ENCODE data around the gene SAMM50. TPM values are rescaled to one million over a fixed set of nuclear protein-coding genes. Genes with fewer than 3 reads are reported as not detected.

SAMM50 gene
- total RNA-seq, 1 experiment from 2014 or later, result 40.8 TPM

- no peak overlapping the region for H3K27ac ChIP-seq (ENCODE audit: low read depth, low read length)
- BruUV-seq (replicated peaks), result no TSS peak
- no peak overlapping the region for H3K4me3 ChIP-seq (replicated peaks in 1 of 2; ENCODE audit: low read depth in 1 of 2, low read length in 2 of 2)
- no peak overlapping the region for H3K9ac ChIP-seq (ENCODE audit: low read length)
- H3K9me3 ChIP-seq (ENCODE audit: control insufficient read depth in 1 of 2, insufficient read depth in 1 of 2, low read depth in 1 of 2, low read length in 2 of 2), result no peaks in the 10 kb centered on the region
- peaks cover 24% of the 10 kb centered on the region; the same call in 1 of the 2 replicates for H3K27me3 ChIP-seq (ENCODE audit: insufficient read depth, low read length)
- ATAC-seq (no peak), DNase-seq (ENCODE audit: low read depth, low spot score) (no peak)
- no peaks in the 10 kb centered on the region for H3K9me2 ChIP-seq (ENCODE audit: insufficient read depth)
- no peak overlapping the region for H2AFZ ChIP-seq (ENCODE audit: low read depth, low read length, poor library complexity, severe bottlenecking)
- no peaks in the 10 kb centered on the region for H3K79me2 ChIP-seq (ENCODE audit: insufficient read depth, low read length)
- no peaks in the 10 kb centered on the region; a peak in 1 of 4 replicates for H3K4me1 ChIP-seq (ENCODE audit: control insufficient read depth in 1 of 2, insufficient read depth in 2 of 2, low read length in 2 of 2)
- ChIA-PET CTCF (interaction anchor here (0.6 kb wide), 1 partner anchor 14 kb away, joined by 3 read pairs; no protein-coding TSS in a partner anchor), POLR2A (no interaction called here), RAD21 (ENCODE audit: low non-redundant PET in 1 of 2, low total read pairs in 2 of 2, uncharacterized antibody in 2 of 2, unreplicated experiment in 2 of 2) (no interaction called here)
- TF ChIP-seq YY1 (IDR thresholded peaks at IDR 0.05; ENCODE audit: extremely low read depth, insufficient replicate concordance, low read depth, low read length), result no peak
- TF ChIP-seq REST (IDR thresholded peaks at IDR 0.05; ENCODE audit: low read depth), result no peak
- no peak for TF ChIP-seq SRF (IDR thresholded peaks at IDR 0.05; ENCODE audit: low read depth)
- no peak for TF ChIP-seq CTCF (IDR thresholded peaks at IDR 0.05 in 2 of 3, conservative IDR thresholded peaks at IDR 0.05 in 1 of 3; ENCODE audit: borderline replicate concordance in 1 of 3, insufficient read depth in 1 of 3, low read depth in 2 of 3, low read length in 2 of 3)
- no peak for TF ChIP-seq EZH2 (IDR thresholded peaks at IDR 0.05)
- TF ChIP-seq SP1 (IDR thresholded peaks at IDR 0.05; ENCODE audit: low read depth), result no peak
- TF ChIP-seq ZBTB33 (IDR thresholded peaks at IDR 0.05; ENCODE audit: extremely low read depth, insufficient replicate concordance, low read length), result no peak
- TF ChIP-seq TCF7L2 (IDR thresholded peaks at IDR 0.05; ENCODE audit: borderline replicate concordance, extremely low read depth, insufficient read depth, insufficient read length), result no peak
- TF ChIP-seq MAX (IDR thresholded peaks at IDR 0.05), result no peak
- TF ChIP-seq ZNF274 (IDR thresholded peaks at IDR 0.05; ENCODE audit: low read depth, low read length), result no peak
- TF ChIP-seq EZH2phosphoT487 (IDR thresholded peaks at IDR 0.05; ENCODE audit: borderline replicate concordance), result no peak
- TF ChIP-seq CEBPB (IDR thresholded peaks at IDR 0.05; ENCODE audit: low read depth), result no peak
- no peak for TF ChIP-seq SIN3A (IDR thresholded peaks at IDR 0.05; ENCODE audit: low read depth)
- no peak for TF ChIP-seq FOSL1 (IDR thresholded peaks at IDR 0.05; ENCODE audit: low read depth)
- TF ChIP-seq EGR1 (IDR thresholded peaks at IDR 0.05; ENCODE audit: low read depth), result no peak
- no peak for TF ChIP-seq JUND (IDR thresholded peaks at IDR 0.05)
- no peak for TF ChIP-seq CBX3 (IDR thresholded peaks at IDR 0.05; ENCODE audit: low read depth)
- TF ChIP-seq ATF3 (IDR thresholded peaks at IDR 0.05), result no peak
- no peaks in the 10 kb centered on the region for H3K36me3 ChIP-seq (ENCODE audit: control insufficient read depth in 1 of 2, insufficient read depth in 2 of 2, low read length in 2 of 2)
- H4K20me1 ChIP-seq (ENCODE audit: insufficient read depth), result no peaks in the 10 kb centered on the region
- intact Hi-C loops (cut with micrococcal nuclease), result no loop called here
- no peak overlapping the region for H3K4me2 ChIP-seq (ENCODE audit: low read length)
Observed at GRCh38 chr22:43911351-43911750, 43.9 kb upstream of the SAMM50 start.
